Measurements from ENCODE around the gene NEUROG1.

Gene NEUROG1

GRCh38 chr5:135549413-135549812, 13.6 kb upstream of the NEUROG1 start:
- TF ChIP-seq CTCF (conservative IDR thresholded peaks at IDR 0.05; ENCODE audit: low read depth), result no peak
- CTCF ChIA-PET, result interaction anchor here (0.6 to 11.3 kb wide), 5 partner anchors 17 to 807 kb away, joined by 3 to 455 read pairs (median 4); no protein-coding TSS in a partner anchor
- POLR2A ChIA-PET (ENCODE audit: low non-redundant PET), result no interaction called here
- H3K27ac ChIP-seq, result no peak overlapping the region
- no peak for DNase-seq (ENCODE audit: low spot score)

GRCh38 chr5:135547590-135548254, 12.0 kb upstream of the NEUROG1 start:
- CTCF ChIA-PET, result interaction anchor here (0.5 to 11.3 kb wide), 2 partner anchors 86 to 808 kb away, joined by 3 to 455 read pairs; no protein-coding TSS in a partner anchor
- no peak for TF ChIP-seq CTCF (conservative IDR thresholded peaks at IDR 0.05; ENCODE audit: low read depth)
- POLR2A ChIA-PET (ENCODE audit: low non-redundant PET), result no interaction called here
- no peak overlapping the region for H3K27ac ChIP-seq
- no peak for DNase-seq (ENCODE audit: low spot score)

- ChIA-PET POLR2A (ENCODE audit: low non-redundant PET) (no interaction called here), CTCF (interaction anchor here (11.3 kb wide), 1 partner anchor 86 kb away, joined by 455 read pairs; no protein-coding TSS in a partner anchor)
- TF ChIP-seq CTCF (conservative IDR thresholded peaks at IDR 0.05; ENCODE audit: low read depth), result no peak
- no peak overlapping the region for H3K27ac ChIP-seq
- DNase-seq (ENCODE audit: low spot score), result no peak
Observed at GRCh38 chr5:135546912-135547311, 11.1 kb upstream of the NEUROG1 start.

GRCh38 chr5:135546101-135546500, 10.3 kb upstream of the NEUROG1 start:
- no peak for TF ChIP-seq CTCF (conservative IDR thresholded peaks at IDR 0.05; ENCODE audit: low read depth)
- DNase-seq (ENCODE audit: low spot score), result no peak
- CTCF ChIA-PET, result interaction anchor here (11.3 kb wide), 1 partner anchor 85 kb away, joined by 455 read pairs; no protein-coding TSS in a partner anchor
- POLR2A ChIA-PET (ENCODE audit: low non-redundant PET), result no interaction called here
- no peak overlapping the region for H3K27ac ChIP-seq

- ChIA-PET CTCF (no interaction called here), POLR2A (ENCODE audit: low non-redundant PET) (no interaction called here)
- H3K27ac ChIP-seq, result no peak overlapping the region
- TF ChIP-seq CTCF (conservative IDR thresholded peaks at IDR 0.05; ENCODE audit: low read depth), result no peak
- DNase-seq (ENCODE audit: low spot score), result no peak
Observed at GRCh38 chr5:135545099-135545498, 9.3 kb upstream of the NEUROG1 start.

- no peak for TF ChIP-seq CTCF (conservative IDR thresholded peaks at IDR 0.05; ENCODE audit: low read depth)
- POLR2A ChIA-PET (ENCODE audit: low non-redundant PET), result no interaction called here
- H3K27ac ChIP-seq, result no peak overlapping the region
- CTCF ChIA-PET, result interaction anchor here (1.0 to 3.0 kb wide), 2 partner anchors 9 to 77 kb away, joined by 3 to 11 read pairs; no protein-coding TSS in a partner anchor
- DNase-seq (ENCODE audit: low spot score), result no peak
Observed at GRCh38 chr5:135543485-135544304, 7.9 kb upstream of the NEUROG1 start.

Measured in RWPE1 (cell line).